NCI-H2196 (cell line): ENCODE measurements around the gene PTTG1IP2.
"Not testable (repeated sequence)": the region's sequence is repeated elsewhere in the genome, so short reads cannot be mapped to it uniquely, and the experiment has no call there.

Experiments
- DNase-seq: peaks from one replicate; lab custom pipeline; 2025; ENCODE audit not compliant: unreplicated experiment; lab: John Stamatoyannopoulos, UW

PTTG1IP2 gene

GRCh38 chr7:90469554-90469953 is at the start of gene PTTG1IP2:
Gene PTTG1IP2, plus strand, starts transcription at chr7:90469639. Its CDS starts 148 bp downstream, at chr7:90469787.
- no peak for DNase-seq

DNA sequence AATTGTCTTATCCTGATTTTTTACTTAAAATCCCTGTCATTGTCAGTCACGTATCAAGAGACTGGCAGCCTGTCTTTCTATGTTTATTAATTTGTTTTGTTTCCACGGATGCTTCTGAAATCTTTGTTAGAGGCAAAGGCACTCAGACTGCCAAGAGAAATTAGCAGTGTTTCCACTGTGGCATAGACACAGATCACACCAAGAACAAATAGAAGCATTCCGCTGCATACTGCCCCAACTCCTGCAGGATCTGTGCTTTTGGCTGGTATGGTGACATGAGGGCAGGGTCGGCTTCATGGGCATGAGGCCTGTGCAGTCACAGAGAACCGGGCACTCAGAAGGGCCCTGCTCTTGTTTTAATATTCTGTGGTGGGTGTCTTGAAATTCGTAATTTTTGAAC is 47.8 kb upstream of the PTTG1IP2 start:
- DNase-seq = no peak

GRCh38 chr7:90424720-90425119 is 44.7 kb upstream of the PTTG1IP2 start:
- DNase-seq = no peak

- DNase-seq = no peak
Measured at GRCh38 chr7:90425376-90425775, 44.1 kb upstream of the PTTG1IP2 start.

DNA sequence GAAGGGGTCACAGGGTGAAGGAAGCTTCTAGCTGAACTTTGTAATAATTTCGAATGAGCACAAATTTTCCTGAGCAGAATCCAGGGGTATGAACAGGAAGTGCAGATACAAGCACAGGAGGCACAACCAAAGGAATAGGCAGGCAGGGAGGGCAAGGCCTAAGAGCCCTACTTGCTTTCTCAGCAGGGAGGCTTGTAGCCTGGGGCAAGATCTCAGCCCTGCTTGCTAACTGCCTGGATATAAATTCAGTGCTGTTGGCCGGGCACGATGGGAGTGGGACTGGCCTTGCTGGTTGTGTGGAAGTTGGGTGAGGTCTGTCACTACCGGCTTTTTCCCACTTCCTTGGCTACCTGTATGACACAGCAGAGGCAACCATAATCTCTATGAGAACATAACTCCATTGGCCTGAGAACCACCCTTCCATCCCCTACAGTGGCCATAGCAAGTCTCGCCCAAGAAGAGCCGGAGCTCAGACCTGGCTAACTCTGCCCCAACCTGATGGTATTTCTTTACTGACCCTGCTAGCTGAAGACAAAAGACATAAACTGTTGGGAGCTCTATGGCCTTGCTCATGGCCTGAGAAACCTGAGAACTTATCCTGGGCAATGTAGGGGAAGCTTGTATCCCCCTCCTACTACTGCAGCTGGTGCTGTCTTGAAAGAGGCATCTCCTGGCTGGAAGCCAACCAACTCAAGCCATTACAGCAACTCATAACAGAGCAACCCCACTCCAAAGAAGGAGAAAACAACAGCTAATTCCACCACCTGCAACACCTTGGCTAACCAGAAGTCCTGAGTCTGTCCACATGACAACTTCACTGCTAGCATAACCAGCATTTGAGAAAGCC is 38.6 kb upstream of the PTTG1IP2 start:
- DNase-seq = no peak

DNA sequence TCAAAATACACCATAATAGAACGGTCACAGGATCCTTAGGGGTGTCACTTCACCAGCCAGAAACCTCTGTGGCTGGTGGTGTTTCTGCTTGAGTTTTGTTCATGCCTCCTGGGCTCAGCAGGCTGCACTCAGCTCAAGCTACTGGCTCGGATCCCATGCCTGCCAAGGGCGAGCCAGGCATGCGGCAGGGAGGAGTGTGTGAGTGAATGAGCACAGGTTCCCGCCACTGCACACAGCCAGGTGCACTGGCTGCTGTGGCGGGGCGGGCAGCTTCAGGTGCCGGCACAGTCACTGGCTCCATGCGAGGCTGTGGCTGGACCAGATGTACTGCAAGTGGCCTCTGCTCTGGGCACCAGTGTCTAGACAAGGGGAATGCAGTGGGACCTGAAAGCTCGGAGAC is 36.7 kb upstream of the PTTG1IP2 start:
- DNase-seq = no peak

DNA sequence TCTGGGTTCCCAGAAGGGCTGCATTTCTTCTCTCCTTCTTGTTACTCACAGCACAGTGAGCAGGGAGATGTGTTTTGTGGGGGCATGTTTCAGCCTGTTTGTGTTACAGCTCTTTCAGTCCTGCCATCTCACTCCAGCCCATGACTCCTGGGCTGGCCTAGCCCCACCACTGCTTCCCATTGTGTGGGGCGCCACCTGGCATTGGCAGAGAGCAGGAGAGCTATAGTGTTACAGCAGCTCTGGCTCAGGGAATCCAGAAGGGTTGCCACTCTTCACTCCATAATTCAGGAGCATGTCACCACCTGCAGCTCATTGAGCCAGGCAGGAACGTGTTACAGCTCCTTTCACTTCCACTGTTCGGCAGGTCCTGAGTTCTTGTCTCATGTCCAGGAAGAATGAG is 36.2 kb upstream of the PTTG1IP2 start:
- DNase-seq = no peak

DNA sequence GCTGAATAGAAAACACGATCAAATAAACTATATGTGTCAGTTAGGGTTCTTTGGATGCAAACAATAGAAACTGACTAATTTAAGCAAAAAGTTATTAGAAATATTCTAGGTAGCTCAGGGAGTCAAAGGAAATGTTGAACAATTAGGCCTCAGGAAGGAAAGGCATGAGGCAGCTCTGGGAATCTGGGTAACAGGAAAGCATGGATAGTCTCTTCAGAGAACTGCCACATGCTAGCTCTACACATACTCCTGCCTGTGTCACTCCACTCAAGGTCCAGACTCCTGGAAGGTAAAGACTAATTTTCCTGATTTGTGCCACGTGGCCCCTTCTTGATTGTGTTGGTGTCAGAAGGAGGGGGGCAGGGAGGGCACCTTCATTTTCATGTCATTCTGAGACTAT is 23.8 kb upstream of the PTTG1IP2 start:
- DNase-seq = no peak

DNA sequence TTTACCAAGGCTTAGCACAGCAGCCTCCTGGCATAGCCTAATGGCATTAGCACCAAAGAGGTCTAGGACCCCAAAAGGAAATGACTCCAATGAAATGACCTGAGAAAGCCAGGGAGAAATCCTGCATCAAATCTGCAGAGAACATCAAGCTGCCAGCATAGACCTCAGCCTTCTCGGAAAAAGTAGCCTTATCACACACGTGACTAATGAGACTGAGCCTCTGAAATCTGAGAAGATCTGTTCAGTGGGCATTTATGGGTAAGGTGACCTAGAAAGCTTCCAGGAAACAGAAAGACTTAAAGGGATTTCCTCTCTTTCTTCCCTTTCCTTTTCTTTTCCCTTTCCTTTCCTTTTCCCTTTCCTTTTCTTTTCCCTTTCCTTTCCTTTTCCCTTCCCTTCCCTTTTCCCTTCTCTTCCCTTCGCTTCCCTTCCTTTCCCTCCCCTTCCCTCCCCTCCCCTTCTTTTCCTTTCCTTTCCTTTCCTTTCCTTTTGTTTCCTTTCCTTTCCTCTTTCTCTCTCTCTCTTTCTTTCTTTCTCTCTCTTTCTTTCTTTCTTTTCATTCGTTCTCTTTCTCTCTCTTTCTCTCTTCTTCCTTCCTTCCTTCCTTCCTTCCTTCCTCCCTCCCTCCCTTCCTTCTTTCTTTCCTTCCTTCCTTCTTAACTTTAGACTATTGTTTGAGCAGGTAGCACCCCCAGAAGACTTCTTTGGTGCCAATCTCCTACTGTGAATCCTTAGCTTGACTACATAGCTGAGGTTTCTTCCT is 23.1 kb upstream of the PTTG1IP2 start:
- DNase-seq = no peak

- no peak for DNase-seq
Measured at GRCh38 chr7:90453259-90453891, 16.1 kb upstream of the PTTG1IP2 start.

DNA sequence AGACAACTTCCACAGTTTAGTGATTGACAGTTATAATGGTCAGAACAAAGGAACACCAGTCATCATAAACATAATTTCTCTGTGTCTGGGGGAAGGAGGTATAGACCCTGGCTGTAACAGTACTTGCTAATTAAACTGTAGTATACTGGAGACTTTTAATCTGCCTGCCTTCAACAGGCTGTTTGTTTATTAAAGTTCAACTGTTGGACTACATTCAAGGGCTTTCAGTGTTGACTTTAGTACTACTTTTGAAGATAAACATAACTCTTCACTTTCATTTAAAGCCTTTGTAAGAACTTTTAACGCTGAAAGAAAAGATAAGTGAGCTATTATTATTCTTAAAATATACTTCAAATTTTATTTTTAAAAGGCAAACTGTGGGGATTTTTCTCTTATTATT is 15.5 kb upstream of the PTTG1IP2 start:
- no peak for DNase-seq

GRCh38 chr7:90455163-90456030 is 14.0 kb upstream of the PTTG1IP2 start:
- peak; percentile 38 for DNase-seq

GRCh38 chr7:90458104-90458503 is 11.3 kb upstream of the PTTG1IP2 start:
- DNase-seq = no peak

GRCh38 chr7:90459888-90460287 is 9.6 kb upstream of the PTTG1IP2 start:
- no peak for DNase-seq

DNA sequence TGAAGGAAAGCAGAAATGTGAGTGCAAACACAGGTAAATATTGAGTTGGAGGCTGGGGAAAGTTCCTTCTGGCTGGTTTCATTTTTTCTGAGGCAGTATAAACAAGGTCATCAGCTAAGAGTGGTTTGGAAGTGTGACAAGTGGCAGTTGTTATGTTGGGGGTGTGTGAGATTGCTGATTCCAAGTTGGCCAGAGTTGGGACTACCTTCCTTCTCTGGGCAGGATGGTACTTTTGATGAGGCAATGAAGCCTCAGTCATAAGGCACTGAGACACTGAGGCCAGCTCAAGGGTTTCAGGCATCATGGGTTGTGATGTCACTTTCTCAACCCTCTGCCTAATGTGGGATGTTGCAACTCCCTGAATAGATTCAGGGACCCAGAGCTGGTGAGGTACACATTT is 8.2 kb upstream of the PTTG1IP2 start:
- no peak for DNase-seq

DNA sequence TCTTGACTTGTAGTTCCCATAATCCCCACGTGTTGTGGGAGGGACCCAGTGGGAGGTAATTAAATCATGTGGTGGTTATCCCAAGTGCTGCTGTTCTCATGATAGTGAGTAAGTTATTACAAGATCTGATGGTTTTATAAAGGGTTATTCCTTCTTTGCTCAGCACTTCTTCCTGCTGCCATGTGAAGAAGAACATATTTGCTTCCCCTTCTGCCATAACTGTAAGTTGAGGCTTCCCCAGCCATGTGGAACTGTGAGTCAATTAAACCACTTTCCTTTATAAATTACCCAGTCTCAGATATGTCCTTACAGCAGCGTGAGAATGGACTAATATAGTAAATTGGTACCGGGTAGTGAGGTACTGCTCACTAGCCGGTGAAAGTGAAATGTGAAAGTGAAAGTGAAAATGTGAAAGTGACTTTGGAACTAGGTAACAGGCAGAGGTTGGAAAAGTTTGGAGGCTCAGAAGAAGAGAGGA is 6.2 kb upstream of the PTTG1IP2 start:
- DNase-seq = not testable (repeated sequence)

- DNase-seq = no peak
Measured at GRCh38 chr7:90465816-90466215, 3.6 kb upstream of the PTTG1IP2 start.

- DNase-seq = no peak
Measured at GRCh38 chr7:90472805-90473540, 3.5 kb downstream of the PTTG1IP2 start.

GRCh38 chr7:90473814-90474213 is 4.4 kb downstream of the PTTG1IP2 start:
- no peak for DNase-seq
